Stimulated activated CD4-positive, alpha-beta T cell treated with anti-CD3 and anti-CD28 coated beads, Interleukin-1b, Interleukin-23, amount 100 ng/mL, for 48 hours (primary cell): ENCODE measurements around the gene PLCD4.
A peak's percentile ranks its signal among the peaks of the same experiment; 100 is the strongest.

Source experiments
- DNase-seq: peaks from one replicate; pipeline ENCODE4 v3.0.0-alpha.2; 2020

The PLCD4 gene

GRCh38 chr2:218671097-218671653 lies 63.5 kb downstream of the PLCD4 start:
- DNase-seq = no peak

DNA sequence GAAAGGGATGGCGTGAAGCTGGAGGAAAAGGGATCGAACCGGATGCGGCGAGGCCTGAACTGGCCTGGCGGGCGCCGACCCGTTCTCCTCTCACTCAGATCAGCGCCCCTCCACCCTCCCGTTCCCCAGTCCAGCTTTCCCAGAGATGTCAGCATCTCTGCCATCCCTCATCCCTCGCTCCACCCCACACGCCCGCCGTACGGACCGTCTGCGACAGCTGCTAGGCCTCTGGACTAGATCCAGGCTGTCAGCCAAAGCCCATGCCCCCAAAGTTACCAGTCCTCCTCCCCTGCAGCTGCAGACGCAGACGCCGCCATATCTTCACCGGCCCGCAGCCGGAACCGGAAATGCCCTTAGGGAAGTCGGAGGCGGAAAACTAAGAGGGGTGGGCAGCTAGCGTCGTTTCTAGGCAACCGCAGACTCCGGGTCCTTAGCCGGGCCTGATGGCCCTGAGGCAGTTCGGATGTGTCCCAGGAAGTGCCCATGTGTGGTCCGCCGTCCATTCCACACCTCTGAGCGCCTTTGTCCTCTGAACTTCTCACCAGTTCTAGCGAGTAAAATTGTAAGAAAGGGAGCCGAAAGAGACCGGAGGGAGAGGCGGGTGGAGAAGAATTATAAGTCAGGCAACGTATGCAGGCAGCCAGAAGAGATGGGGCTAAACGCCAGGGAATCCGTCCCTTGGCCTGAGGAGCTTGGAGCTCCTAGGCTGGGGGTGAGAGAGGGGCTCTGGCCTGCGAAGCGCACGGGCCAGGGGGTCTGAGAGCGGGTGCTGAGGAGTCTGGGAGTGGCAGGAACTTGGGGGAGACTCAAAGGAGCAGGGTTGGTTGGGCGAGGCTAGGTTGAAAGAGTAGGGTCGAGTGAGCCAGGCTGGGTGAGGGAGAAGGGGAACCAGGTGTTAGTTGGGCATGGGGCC lies 64.2 kb downstream of the PLCD4 start, which contains the start of the genes RNF25 and STK36:
Gene RNF25 (minus strand): TSS at position 349 of the 913 bp plus-strand sequence. CDS start 32 bp downstream, at position 317.
Gene STK36 (plus strand): TSS at position 433 of the 913 bp plus-strand sequence. CDS start 744 bp downstream, outside the sequence.
- peak; percentile 87 for DNase-seq

GRCh38 chr2:218679119-218679518 lies 71.4 kb downstream of the PLCD4 start:
- no peak for DNase-seq

GRCh38 chr2:218680061-218680460 lies 72.4 kb downstream of the PLCD4 start:
- no peak for DNase-seq
